Suprapubic skin (tissue), 4 donors: ENCODE measurements around the gene PCYOX1L. TPM values are rescaled to one million over a fixed set of nuclear protein-coding genes. Genes with fewer than 3 reads are reported as not detected.

ENCODE experiments used
- DNase-seq, 2 donors: peaks; one replicate each; pipeline ENCODE4 v3.0.0-alpha.2; 2019; ENCODE audit warnings: low spot score in 2 of 2
- H3K27ac ChIP-seq: fragments of 200-600 bp; sonication (generic); one replicate; pipeline ENCODE4 v1.5.1; 2019
- H3K27me3 ChIP-seq: fragments of 200-600 bp; sonication (generic); one replicate; pipeline ENCODE4 v1.5.1; 2019
- H3K36me3 ChIP-seq: fragments of 200-600 bp; sonication (generic); one replicate; pipeline ENCODE4 v1.5.1; 2019
- H3K4me1 ChIP-seq: fragments of 200-600 bp; sonication (generic); one replicate; pipeline ENCODE4 v1.5.1; 2019
- H3K4me3 ChIP-seq: fragments of 200-600 bp; sonication (generic); one replicate; pipeline ENCODE4 v1.5.1; 2019; ENCODE audit warnings: mild to moderate bottlenecking
- H3K9me3 ChIP-seq: fragments of 200-600 bp; sonication (generic); one replicate; pipeline ENCODE4 v1.5.1; 2019
- CTCF ChIP-seq, 2 donors: fragments of 200-600 bp in 1 of 2; fragments of 450-650 bp in 1 of 2; sonication (generic) in 1 of 2; IDR thresholded peaks; one replicate each; pipeline ENCODE4 v1.5.1; 2016 to 2019; ENCODE audit warnings: antibody characterized with exemption in 2 of 2, mild to moderate bottlenecking in 1 of 2, moderate library complexity in 1 of 2
- EP300 ChIP-seq: sonication (generic); formaldehyde crosslinking; IDR thresholded peaks from one replicate; pipeline ENCODE4 v1.6.1; 2017; ENCODE audit warnings: antibody characterized with exemption
- POLR2A ChIP-seq, 2 donors: fragments of 450-650 bp; IDR thresholded peaks; one replicate each; pipeline ENCODE4 v1.6.1; 2017; ENCODE audit warnings: antibody characterized with exemption in 2 of 2, mild to moderate bottlenecking in 2 of 2, moderate library complexity in 2 of 2
- POLR2AphosphoS5 ChIP-seq, 3 donors: sonication (generic); formaldehyde crosslinking; IDR thresholded peaks; one replicate each; pipeline ENCODE4 v1.6.1; 2017; ENCODE audit warnings: antibody characterized with exemption in 3 of 3
- WGBS: methylation state at CpG from one replicate; pipeline ENCODE4 v1.1.5; 2018; 5-methylcytosine and 5-hydroxymethylcytosine counted together
- total RNA-seq, 4 donors: library from RNA; depleted of rRNA; stranded (reverse); fragments of >200 nt; gene quantifications; one replicate each; pipeline ENCODE4 v1.1.0, GENCODE V29; 2016

The PCYOX1L gene
- total RNA-seq, 4 donors from 2014 or later: 4.5 to 11.8 (median 5.8) TPM

- 43% methylated on average over 8 of the region's 8 CpGs for WGBS
- DNase-seq: no peak
- peak overlapping the region; percentile 4 for H3K27ac ChIP-seq
- no peak for TF ChIP-seq POLR2AphosphoS5 (IDR thresholded peaks at IDR 0.05)
- no peak for TF ChIP-seq EP300
- no peak for TF ChIP-seq CTCF (IDR thresholded peaks at IDR 0.05)
- no peak for TF ChIP-seq POLR2A (IDR thresholded peaks at IDR 0.05)
- no peaks in the 10 kb centered on the region for H3K9me3 ChIP-seq
- no peak overlapping the region for H3K4me3 ChIP-seq
- H3K4me1 ChIP-seq: peaks cover 20% of the 10 kb centered on the region
- H3K27me3 ChIP-seq: no peaks in the 10 kb centered on the region
- no peaks in the 10 kb centered on the region for H3K36me3 ChIP-seq
Observed at GRCh38 chr5:149416987-149417710, 59.3 kb downstream of the PCYOX1L start.

DNA sequence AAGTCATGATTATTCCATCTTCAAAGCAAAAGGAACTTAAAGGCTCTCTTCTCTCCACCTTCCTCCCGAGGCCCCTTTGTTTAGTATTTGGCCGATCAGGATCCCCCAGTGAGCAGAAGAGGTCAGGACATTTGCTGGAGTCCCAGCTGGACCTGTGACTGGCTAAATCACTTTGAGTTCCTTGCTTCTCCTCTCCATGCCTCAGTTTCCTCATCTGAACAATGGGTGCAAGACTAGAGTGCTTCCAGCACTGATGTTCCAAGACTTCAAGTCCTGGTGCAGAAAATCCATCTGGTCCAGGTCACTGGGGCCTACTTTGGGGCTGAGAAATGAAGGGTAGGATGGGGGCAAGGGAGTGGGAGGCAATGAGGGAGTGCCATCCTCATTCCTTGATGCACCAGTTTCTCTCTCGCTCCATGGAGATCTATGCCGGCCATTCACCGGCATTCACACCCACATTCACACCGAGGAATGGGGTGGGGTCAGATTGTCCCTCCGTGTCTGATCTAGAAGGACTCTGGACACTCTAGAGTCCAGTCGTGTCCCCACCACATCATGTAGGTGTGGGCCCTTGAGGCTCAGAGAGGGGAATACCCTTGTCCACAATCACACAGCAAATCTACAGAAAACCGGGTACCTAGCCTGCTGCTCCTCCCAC, 60.0 kb downstream of the PCYOX1L start:
- no peaks in the 10 kb centered on the region for H3K27me3 ChIP-seq
- H3K4me1 ChIP-seq: peaks cover 26% of the 10 kb centered on the region
- WGBS: 65% methylated on average over 4 of the region's 9 CpGs
- DNase-seq: no peak
- H3K27ac ChIP-seq: peak overlapping the region; percentile 4
- no peaks in the 10 kb centered on the region for H3K36me3 ChIP-seq
- TF ChIP-seq EP300: no peak
- no peak for TF ChIP-seq CTCF (IDR thresholded peaks at IDR 0.05)
- no peak for TF ChIP-seq POLR2AphosphoS5 (IDR thresholded peaks at IDR 0.05)
- no peak for TF ChIP-seq POLR2A (IDR thresholded peaks at IDR 0.05)
- no peak overlapping the region for H3K4me3 ChIP-seq
- no peaks in the 10 kb centered on the region for H3K9me3 ChIP-seq

DNA sequence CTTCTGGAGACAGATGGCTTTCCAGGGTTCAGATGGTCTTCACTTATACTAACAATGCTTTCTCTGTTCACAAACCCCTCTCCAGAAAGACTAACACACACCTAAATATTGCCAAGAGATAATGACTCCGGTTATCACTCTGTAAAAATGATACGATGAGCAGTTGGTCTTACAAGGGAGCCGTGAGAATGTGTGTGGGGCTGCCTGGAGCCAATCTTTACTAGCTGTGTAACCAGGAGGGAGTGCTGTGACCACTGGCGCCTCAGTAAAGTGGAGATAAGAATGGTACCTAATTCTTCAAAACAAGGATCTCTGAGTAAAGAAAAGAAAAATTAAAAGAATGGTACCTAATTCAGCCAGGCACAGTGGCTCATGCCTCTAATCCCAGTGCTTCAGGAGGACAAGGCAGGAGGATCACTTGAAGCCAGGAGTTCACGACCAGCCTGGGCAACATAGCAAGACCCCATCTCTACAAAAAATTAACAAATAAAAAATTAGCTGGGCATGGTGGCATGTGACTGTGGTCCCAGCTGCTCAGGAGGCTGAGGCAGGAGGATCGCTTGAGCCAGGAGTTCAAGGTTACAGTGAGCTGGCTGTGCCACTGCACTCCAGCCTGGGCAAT, 61.2 kb downstream of the PCYOX1L start:
- Histone ChIP-seq H3K4me1 (peaks cover 31% of the 10 kb centered on the region), H3K27ac (peak overlapping the region; percentile 16)

More for the DNA sequence above, 61.2 kb downstream of the PCYOX1L start:
- Histone ChIP-seq H3K9me3 (no peaks in the 10 kb centered on the region), H3K36me3 (no peaks in the 10 kb centered on the region), H3K27me3 (no peaks in the 10 kb centered on the region), H3K4me3 (no peak overlapping the region)
- DNase-seq: no peak
- WGBS: 80% methylated on average over 6 of the region's 6 CpGs
- TF ChIP-seq EP300 (no peak), POLR2A (IDR thresholded peaks at IDR 0.05) (no peak), POLR2AphosphoS5 (IDR thresholded peaks at IDR 0.05) (no peak), CTCF (IDR thresholded peaks at IDR 0.05) (no peak)

Other genes with a start within 250 kb of the PCYOX1L start
- gene ABLIM3, start 216.6 kb upstream of the PCYOX1L start, total RNA-seq: 10 to 100 TPM in 2 of 4 donors, 1 to 10 TPM in 2; 4.7 to 22.6 (median 13.4) TPM
- gene AFAP1L1, start 86.2 kb upstream of the PCYOX1L start, total RNA-seq: 10 to 100 TPM in 1 of 4 donors, 1 to 10 TPM in 3; 4.8 to 11.6 (median 7.3) TPM
- 10 to 100 TPM in 2 of 4 donors, 1 to 10 TPM in 2; 8.4 to 12.4 (median 10.6) TPM for gene GRPEL2, start 12.5 kb upstream of the PCYOX1L start, total RNA-seq
- gene IL17B, start 21.2 kb downstream of the PCYOX1L start, total RNA-seq: not detected
- 100 to 1,000 TPM; 273 to 365 (median 320) TPM for gene CSNK1A1, start 193.4 kb downstream of the PCYOX1L start, total RNA-seq
- gene ARHGEF37, start 223.5 kb downstream of the PCYOX1L start, total RNA-seq: 10 to 100 TPM; 45.4 to 75.3 (median 65.3) TPM